GF-D8 (cell line): ENCODE data around the gene AGRP.

Experiments
- DNase-seq: peaks from one replicate; lab custom pipeline; 2025; lab: John Stamatoyannopoulos, UW

AGRP gene

DNA sequence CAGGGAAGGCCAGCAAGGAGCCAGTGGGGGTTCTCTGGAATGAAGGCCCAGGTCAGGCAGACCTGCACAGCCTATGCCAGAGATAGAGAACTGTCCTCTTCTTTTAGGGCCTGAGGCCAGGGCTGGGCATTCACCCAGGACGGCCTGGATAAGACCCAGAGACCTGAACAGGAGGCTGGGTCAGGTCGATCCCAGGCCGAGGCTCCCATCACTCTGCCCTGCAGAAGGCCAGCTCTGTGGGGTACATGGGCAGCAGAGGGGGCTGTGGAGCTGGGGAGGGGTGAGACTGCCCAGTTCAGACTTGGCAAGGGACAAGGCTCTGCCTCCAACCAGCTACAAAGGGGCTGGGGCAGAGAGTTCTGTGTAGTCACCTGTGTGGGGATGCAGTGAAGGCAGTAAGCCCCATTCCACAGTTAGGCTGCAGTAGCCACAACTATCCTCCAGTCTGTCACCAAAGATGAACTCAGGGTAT is 37.9 kb downstream of the AGRP start:
- DNase-seq: no peak

GRCh38 chr16:67445126-67445426 is 38.3 kb downstream of the AGRP start:
- DNase-seq: no peak

GRCh38 chr16:67444259-67445125 is 38.9 kb downstream of the AGRP start:
- no peak for DNase-seq

DNA sequence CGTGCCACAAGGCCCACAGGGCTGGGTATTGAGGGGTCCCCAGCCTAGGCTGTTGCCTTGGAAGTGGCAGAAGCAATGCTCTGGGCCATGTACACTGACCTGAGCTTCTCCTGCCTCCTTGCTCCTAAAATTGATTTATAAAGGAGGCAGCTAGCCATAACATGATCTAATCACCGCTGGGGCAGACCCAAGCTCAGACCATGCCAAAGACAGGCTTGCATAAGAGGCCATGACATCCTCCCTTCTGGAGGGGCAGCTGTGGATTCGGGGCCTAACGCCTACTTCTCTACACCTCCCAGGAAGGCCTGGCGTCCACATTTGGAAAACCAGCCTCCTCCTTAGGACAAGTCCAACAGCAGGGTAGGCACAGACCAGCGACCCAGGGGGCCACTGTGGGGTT is 40.1 kb downstream of the AGRP start:
- no peak for DNase-seq

GRCh38 chr16:67442581-67443255 is 40.6 kb downstream of the AGRP start:
- no peak for DNase-seq

GRCh38 chr16:67441907-67442306 is 41.4 kb downstream of the AGRP start:
- DNase-seq: no peak

DNA sequence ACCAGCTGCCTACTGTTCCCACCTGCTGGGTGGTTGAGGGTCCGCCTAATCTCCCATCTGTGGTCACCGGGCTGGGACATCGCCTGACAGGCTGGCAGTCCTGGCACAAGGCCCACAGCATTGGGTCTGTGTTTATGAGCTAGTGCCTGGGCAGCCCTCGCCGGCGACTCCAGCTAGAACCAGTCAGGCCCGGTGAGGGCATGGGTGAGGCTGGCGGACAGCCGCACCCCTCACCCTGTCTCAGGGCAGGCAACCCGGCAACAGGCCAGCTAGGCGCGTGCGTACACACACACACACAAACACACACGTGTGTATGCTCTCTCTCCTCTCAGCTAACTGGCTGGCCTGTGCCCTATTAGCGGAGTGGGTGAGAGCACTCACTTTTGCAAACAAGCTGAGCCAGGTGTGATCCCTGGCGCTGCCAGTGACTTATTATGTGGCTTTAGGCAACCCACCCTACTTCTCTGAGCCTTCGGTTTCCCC is 42.0 kb downstream of the AGRP start:
- DNase-seq: no peak

- no peak for DNase-seq
These were observed 44.4 kb downstream of the AGRP start for GRCh38 chr16:67438824-67439393.

DNA sequence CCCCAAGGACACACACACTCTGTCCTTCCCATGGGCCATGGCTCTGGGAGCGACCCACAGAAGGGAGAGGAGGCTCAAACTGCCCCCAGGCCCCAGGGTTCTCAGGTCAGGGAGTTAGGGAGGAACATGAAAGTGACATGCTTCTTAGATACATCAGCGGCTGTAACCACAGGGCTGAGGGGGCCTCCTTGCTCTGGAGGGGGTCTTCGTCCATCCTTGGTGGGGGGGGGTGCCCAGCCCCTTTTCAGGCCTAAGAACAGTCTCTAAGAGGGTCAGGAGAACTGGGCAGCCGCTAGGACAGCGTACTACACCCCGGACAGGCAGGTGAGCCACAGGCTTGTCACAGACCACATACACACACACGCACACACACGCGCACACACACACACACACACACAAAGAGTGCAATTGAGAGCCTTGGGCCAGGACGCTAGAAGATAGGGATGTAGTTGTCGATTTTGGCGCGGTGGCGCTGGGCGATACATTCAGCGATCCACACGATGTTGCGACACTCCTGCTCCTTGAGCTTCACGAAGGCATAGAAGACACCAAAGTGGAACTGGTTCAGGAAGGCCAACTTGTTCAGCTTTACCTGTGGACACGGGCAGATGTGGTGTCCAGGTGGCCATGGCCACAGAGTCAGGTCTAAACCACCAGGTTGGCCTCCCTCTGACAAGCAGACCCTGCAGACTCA is 45.1 kb downstream of the AGRP start:
- DNase-seq: no peak

DNA sequence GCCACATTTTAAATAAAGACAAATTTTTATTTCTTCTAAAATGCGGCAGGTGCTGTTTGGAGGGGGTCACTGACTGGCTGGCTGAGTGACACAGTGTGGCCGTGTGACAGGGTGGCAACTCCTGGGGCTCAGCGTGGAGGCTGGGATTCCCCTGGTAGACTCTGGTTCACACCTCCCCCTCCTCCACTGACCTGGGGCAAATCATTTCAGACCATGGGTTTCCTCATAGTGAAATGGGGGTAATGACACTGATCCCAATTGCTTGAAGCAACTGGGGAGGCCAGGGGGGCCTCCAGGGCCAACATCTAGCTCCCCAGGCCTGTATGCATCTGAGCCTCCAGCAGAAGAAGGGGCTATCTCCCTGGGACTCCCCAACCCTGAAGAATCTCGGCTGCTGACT is 45.8 kb downstream of the AGRP start:
- DNase-seq: no peak

- no peak for DNase-seq
These were observed 46.6 kb downstream of the AGRP start for GRCh38 chr16:67436640-67437193.

DNA sequence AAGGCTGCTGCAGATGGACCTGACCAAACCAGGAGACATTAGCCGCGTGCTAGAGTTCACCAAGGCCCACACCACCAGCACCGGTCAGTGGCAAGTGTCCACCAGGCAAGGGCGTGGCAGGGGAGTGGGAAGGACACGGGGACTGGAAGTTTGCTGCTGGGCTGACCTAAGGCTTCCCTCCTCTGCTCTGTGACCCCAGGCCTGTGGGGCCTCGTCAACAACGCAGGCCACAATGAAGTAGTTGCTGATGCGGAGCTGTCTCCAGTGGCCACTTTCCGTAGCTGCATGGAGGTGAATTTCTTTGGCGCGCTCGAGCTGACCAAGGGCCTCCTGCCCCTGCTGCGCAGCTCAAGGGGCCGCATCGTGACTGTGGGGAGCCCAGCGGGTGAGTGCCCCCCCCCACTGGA is 47.6 kb downstream of the AGRP start:
- DNase-seq: no peak

GRCh38 chr16:67433131-67433719 is 50.1 kb downstream of the AGRP start:
- DNase-seq: no peak
